Body of pancreas (tissue), 4 donors: ENCODE results near the gene HSFX3. TPM values are rescaled to one million over a fixed set of nuclear protein-coding genes. Genes with fewer than 3 reads are reported as not detected.
"Not testable (repeated sequence)": the region's sequence is repeated elsewhere in the genome, so short reads cannot be mapped to it uniquely, and the experiment has no call there.

Source experiments
- ATAC-seq: fragments of 150-250 bp; one replicate; pipeline ENCODE4 v1.9.1; 2016
- DNase-seq, 4 donors: peaks; one replicate each; pipeline ENCODE4 v3.0.0-alpha.2; 2019
- H3K27ac ChIP-seq, 4 donors: fragments of 200-600 bp; sonication (generic); 1 replicate in 3 of 4; 2 replicates in 1 of 4; pipeline versions ENCODE4 v1.5.1 to v1.6.1; 2016 to 2019; ENCODE audit warnings: mild to moderate bottlenecking in 1 of 4, mixed read lengths in 1 of 4, moderate library complexity in 1 of 4
- H3K27me3 ChIP-seq, 2 donors: fragments of 200-600 bp; sonication (generic); one replicate each; pipeline ENCODE4 v1.6.0; 2016; ENCODE audit warnings: mild to moderate bottlenecking in 1 of 2
- H3K36me3 ChIP-seq, 2 donors: fragments of 200-600 bp; sonication (generic); replicated peaks in 1 of 2; 2 replicates each; pipeline ENCODE4 v1.5.1; 2016; ENCODE audit warnings: low read depth in 2 of 2; ENCODE audit not compliant: insufficient read depth in 1 of 2
- H3K4me1 ChIP-seq: fragments of 200-600 bp; sonication (generic); one replicate; pipeline ENCODE4 v1.6.0; 2016
- H3K4me3 ChIP-seq, 2 donors: fragments of 200-600 bp; sonication (generic); 1 replicate in 1 of 2; 2 replicates in 1 of 2; pipeline ENCODE4 v1.5.1; 2016 to 2019
- H3K9me3 ChIP-seq, 3 donors: fragments of 200-600 bp; sonication (generic); 1 replicate in 2 of 3; 2 replicates in 1 of 3; pipeline ENCODE4 v1.5.1; 2016
- POLR2A ChIP-seq, 3 donors: fragments of 450-650 bp; IDR thresholded peaks; one replicate each; pipeline ENCODE4 v1.6.1; 2016; ENCODE audit warnings: antibody characterized with exemption in 3 of 3, mild to moderate bottlenecking in 2 of 3
- WGBS, 2 donors: methylation state at CpG; one replicate each; pipeline ENCODE4 v1.1.5; 2017; 5-methylcytosine and 5-hydroxymethylcytosine counted together
- intact Hi-C: fragments of 100-400 bp; cut with DNase I; formaldehyde crosslinking; loops from one replicate; pipeline ENCODE4 v1.15.1; 2023
- total RNA-seq, 2 donors: library from RNA; depleted of rRNA; stranded (reverse); fragments of >200 nt; gene quantifications; one replicate each; pipeline ENCODE4 v1.1.0, GENCODE V29; 2016
- TF ChIP-seq, protein P1 (sequence below), 7 experiments: fragments of 450-650 bp in 4 of 7; fragments of 200-600 bp in 3 of 7; sonication (generic) in 3 of 7; IDR thresholded peaks; one replicate each; pipeline ENCODE4 v1.5.1; 2016 to 2019; ENCODE audit warnings: antibody characterized with exemption in 7 of 7

Gene HSFX3
- total RNA-seq, 2 donors from 2014 or later, result not detected

GRCh38 chrX:149522916-149523315 lies 26.8 kb downstream of the HSFX3 start:
- peaks cover 14% of the 10 kb centered on the region for H3K4me1 ChIP-seq
- peak overlapping the region in 3 of 4 donors; percentile 40 to 68 (median 53) for H3K27ac ChIP-seq
- H3K36me3 ChIP-seq, result no peaks in the 10 kb centered on the region
- peak; percentile 47 to 70 (median 68) for DNase-seq
- H3K9me3 ChIP-seq, result no peaks in the 10 kb centered on the region
- 20 to 40% methylated on average over 1 to 2 of the region's 2 CpGs for WGBS, 2 donors
- ATAC-seq, result peak; percentile 91
- intact Hi-C loops, result no loop called here
- TF ChIP-seq POLR2A (IDR thresholded peaks at IDR 0.05), result no peak
- TF ChIP-seq, protein P1, sequence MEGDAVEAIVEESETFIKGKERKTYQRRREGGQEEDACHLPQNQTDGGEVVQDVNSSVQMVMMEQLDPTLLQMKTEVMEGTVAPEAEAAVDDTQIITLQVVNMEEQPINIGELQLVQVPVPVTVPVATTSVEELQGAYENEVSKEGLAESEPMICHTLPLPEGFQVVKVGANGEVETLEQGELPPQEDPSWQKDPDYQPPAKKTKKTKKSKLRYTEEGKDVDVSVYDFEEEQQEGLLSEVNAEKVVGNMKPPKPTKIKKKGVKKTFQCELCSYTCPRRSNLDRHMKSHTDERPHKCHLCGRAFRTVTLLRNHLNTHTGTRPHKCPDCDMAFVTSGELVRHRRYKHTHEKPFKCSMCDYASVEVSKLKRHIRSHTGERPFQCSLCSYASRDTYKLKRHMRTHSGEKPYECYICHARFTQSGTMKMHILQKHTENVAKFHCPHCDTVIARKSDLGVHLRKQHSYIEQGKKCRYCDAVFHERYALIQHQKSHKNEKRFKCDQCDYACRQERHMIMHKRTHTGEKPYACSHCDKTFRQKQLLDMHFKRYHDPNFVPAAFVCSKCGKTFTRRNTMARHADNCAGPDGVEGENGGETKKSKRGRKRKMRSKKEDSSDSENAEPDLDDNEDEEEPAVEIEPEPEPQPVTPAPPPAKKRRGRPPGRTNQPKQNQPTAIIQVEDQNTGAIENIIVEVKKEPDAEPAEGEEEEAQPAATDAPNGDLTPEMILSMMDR (IDR thresholded peaks at IDR 0.05), result no peak
- H3K4me3 ChIP-seq, result no peak overlapping the region
- no peaks in the 10 kb centered on the region for H3K27me3 ChIP-seq

DNA sequence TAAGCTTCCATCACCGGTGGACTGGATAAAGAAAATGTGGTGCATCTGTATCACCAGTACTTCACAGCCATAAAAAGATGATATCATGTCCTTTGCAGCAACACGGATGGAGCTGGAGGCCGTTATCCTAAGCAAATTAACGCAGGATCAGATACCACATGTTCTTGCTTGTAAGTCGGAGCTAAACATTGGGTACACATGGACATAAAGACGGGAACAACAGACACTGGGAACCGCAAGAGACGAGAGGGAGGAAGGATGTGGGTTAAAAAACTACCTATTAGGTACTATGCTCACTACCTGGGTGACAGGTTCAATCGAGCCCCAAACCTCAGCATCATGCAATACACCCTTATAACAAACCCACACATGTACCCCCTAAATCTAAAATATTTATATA lies 28.3 kb downstream of the HSFX3 start:
- ATAC-seq (no peak), DNase-seq (no peak)
- Histone ChIP-seq H3K27ac (no peak overlapping the region), H3K9me3 (no peaks in the 10 kb centered on the region), H3K36me3 (no peaks in the 10 kb centered on the region), H3K4me3 (no peak overlapping the region), H3K27me3 (no peaks in the 10 kb centered on the region), H3K4me1 (peaks cover 14% of the 10 kb centered on the region)
- 65 to 72% methylated on average over 9 of the region's 9 CpGs for WGBS, 2 donors
- no peak for TF ChIP-seq POLR2A (IDR thresholded peaks at IDR 0.05)
- intact Hi-C loops, result no loop called here

DNA sequence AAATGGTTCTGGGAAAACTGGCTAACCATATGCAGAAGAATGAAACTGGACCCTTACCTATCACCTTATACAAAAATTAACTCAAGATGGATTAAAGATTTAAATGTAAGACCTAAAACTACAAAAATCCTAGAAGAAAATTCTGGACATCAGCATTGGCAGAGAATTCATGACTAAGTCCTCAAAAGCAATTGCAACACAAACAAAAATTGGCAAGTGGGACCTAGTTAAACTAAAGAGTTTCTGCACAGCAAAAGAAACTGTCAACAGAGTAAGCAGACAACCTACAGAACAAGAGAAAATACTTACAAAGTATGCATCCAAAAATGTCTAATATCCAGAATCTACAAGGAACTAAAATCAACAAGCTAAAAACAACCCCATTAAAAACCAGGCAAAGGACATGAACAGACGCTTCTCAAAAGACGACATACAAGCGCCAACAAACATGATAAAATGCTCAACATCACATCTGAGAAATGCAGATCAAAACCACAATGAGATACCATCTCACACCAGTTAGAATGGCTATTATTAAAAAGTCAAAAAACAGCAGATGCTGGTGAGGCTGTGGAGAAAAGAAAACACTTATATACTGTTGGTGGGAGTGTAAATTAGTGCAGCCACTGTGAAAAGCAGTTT lies 29.0 kb downstream of the HSFX3 start:
- H3K4me3 ChIP-seq, DNase-seq, H3K27me3 ChIP-seq, H3K27ac ChIP-seq, H3K36me3 ChIP-seq, ATAC-seq, H3K9me3 ChIP-seq, intact Hi-C loops: not testable (repeated sequence)
- WGBS, 2 donors, result 47 to 51% methylated on average over 3 of the region's 3 CpGs
- H3K4me1 ChIP-seq, result peaks cover 14% of the 10 kb centered on the region

DNA sequence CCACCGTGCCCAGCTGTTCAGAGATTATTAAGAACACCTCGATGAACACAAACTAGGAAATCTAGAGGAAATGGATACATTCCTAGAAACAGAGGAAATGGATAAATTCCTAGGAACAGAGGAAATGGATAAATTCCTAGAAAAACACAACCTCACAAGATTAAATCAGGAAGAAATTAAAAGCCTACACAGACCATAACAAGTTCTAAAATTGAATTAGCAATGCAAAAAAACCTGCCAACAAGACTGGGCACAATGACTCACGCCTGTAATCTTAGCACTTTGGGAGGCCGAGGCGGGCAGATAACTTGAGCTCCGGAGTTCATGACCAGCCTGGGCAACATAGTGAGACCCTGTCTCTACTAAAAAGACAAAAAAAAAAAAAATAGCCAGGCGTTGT lies 31.5 kb downstream of the HSFX3 start:
- WGBS, 2 donors, result 60 to 87% methylated on average over 7 of the region's 7 CpGs
- intact Hi-C loops, result no loop called here
- TF ChIP-seq POLR2A (IDR thresholded peaks at IDR 0.05), result no peak
- TF ChIP-seq, protein P1 (IDR thresholded peaks at IDR 0.05), result no peak

DNA sequence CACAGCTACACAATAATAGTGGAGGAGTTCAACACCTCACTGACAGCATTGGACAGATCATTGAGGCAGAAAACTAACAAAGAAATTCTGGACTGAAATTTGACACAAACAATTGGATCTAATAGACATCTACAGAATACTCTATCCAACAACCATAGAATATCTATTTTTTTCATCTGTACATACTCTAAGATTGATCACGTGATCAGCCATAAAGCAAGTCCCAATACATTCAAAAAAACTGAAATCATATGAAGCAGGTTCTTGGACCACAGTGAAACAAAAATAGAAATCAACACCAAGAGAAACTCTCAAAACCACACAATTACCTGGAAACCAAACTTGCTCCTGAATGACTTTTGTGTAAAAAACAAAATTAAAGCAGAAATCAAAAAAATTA lies 32.4 kb downstream of the HSFX3 start:
- H3K27ac ChIP-seq, result no peak overlapping the region
- no peaks in the 10 kb centered on the region for H3K9me3 ChIP-seq
- no peaks in the 10 kb centered on the region for H3K27me3 ChIP-seq
- no peaks in the 10 kb centered on the region for H3K36me3 ChIP-seq
- H3K4me3 ChIP-seq, result no peak overlapping the region
- intact Hi-C loops, result no loop called here
- TF ChIP-seq POLR2A (IDR thresholded peaks at IDR 0.05), result no peak
- TF ChIP-seq, protein P1 (IDR thresholded peaks at IDR 0.05), result no peak
- WGBS, 2 donors, result 83 to 100% methylated on average over 1 of the region's 1 CpG
- DNase-seq (no peak), ATAC-seq (no peak)
- H3K4me1 ChIP-seq, result peaks cover 8% of the 10 kb centered on the region

More for the DNA sequence above, 31.5 kb downstream of the HSFX3 start:
- Histone ChIP-seq H3K27me3 (no peaks in the 10 kb centered on the region), H3K36me3 (no peaks in the 10 kb centered on the region), H3K9me3 (no peaks in the 10 kb centered on the region), H3K4me3 (no peak overlapping the region), H3K27ac (no peak overlapping the region), H3K4me1 (peaks cover 13% of the 10 kb centered on the region)
- ATAC-seq, result no peak
- no peak for DNase-seq

DNA sequence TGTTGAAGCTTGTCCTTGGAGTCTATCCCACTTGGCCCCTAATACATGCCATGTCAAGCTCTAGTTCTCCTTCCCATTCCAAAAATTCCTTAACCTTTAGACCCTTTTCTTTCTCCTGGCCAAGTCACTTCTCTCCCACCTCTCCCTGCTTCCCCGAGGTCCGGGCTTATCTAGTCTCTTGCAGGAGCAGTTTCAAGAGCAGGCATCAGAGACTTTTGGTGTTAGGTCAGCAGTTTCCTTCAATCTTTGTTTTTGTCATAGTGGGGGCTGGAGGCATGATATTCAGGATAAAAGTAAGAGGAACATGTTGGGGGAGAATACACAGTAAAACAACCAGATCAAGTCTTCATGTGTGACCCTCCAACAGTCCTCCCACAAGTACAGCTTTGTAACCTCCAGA lies 33.1 kb downstream of the HSFX3 start:
- H3K36me3 ChIP-seq, result no peaks in the 10 kb centered on the region
- H3K4me3 ChIP-seq, result no peak overlapping the region
- no peaks in the 10 kb centered on the region for H3K9me3 ChIP-seq
- H3K4me1 ChIP-seq, result peaks cover 5% of the 10 kb centered on the region
- 74 to 78% methylated on average over 2 of the region's 2 CpGs for WGBS, 2 donors
- H3K27ac ChIP-seq, result no peak overlapping the region
- no peak for DNase-seq
- TF ChIP-seq, protein P1 (IDR thresholded peaks at IDR 0.05), result no peak
- no peak for TF ChIP-seq POLR2A (IDR thresholded peaks at IDR 0.05)
- intact Hi-C loops, result no loop called here
- no peaks in the 10 kb centered on the region for H3K27me3 ChIP-seq
- ATAC-seq, result no peak
